GM18861 (cell line): ENCODE results near the gene COBLL1.
"Not testable (repeated sequence)": the region's sequence is repeated elsewhere in the genome, so short reads cannot be mapped to it uniquely, and the experiment has no call there.

ENCODE experiments used
- ATAC-seq: cut with Tn5 transposase; IDR thresholded peaks from one replicate; pipeline ENCODE4 v1.9.1; 2021; ENCODE audit not compliant: unreplicated experiment

COBLL1 gene

GRCh38 chr2:164719996-164720941 lies 121.4 kb downstream of the COBLL1 start:
- no peak for ATAC-seq

- ATAC-seq = no peak
Measured at GRCh38 chr2:164717000-164717803, 124.4 kb downstream of the COBLL1 start.

GRCh38 chr2:164714471-164714870 lies 127.2 kb downstream of the COBLL1 start:
- ATAC-seq = no peak

GRCh38 chr2:164711766-164712138 lies 129.9 kb downstream of the COBLL1 start:
- peak; percentile 78 for ATAC-seq

- ATAC-seq = peak; percentile 48
Measured at GRCh38 chr2:164710837-164711765, 130.5 kb downstream of the COBLL1 start.

- not testable (repeated sequence) for ATAC-seq
Measured at GRCh38 chr2:164710252-164710836, 131.3 kb downstream of the COBLL1 start.

- ATAC-seq = no peak
Measured at GRCh38 chr2:164706522-164706921, 135.1 kb downstream of the COBLL1 start.

GRCh38 chr2:164705412-164706167 lies 136.0 kb downstream of the COBLL1 start:
- ATAC-seq = no peak

GRCh38 chr2:164703915-164704706 lies 137.5 kb downstream of the COBLL1 start:
- no peak for ATAC-seq

- no peak for ATAC-seq
Measured at GRCh38 chr2:164701565-164701964, 140.1 kb downstream of the COBLL1 start.

GRCh38 chr2:164700390-164700789 lies 141.2 kb downstream of the COBLL1 start:
- ATAC-seq = no peak

GRCh38 chr2:164697688-164698461 lies 143.7 kb downstream of the COBLL1 start:
- ATAC-seq = peak; percentile 74

- no peak for ATAC-seq
Measured at GRCh38 chr2:164696634-164697033, 145.0 kb downstream of the COBLL1 start.

- no peak for ATAC-seq
Measured at GRCh38 chr2:164694275-164694695, 147.3 kb downstream of the COBLL1 start.

GRCh38 chr2:164693834-164694233 lies 147.8 kb downstream of the COBLL1 start:
- ATAC-seq = no peak

GRCh38 chr2:164693390-164693789 lies 148.2 kb downstream of the COBLL1 start:
- no peak for ATAC-seq

- no peak for ATAC-seq
Measured at GRCh38 chr2:164692958-164693357, 148.7 kb downstream of the COBLL1 start.

GRCh38 chr2:164692114-164692513 lies 149.5 kb downstream of the COBLL1 start:
- no peak for ATAC-seq
